IMR-90 (cell line): Measurements from ENCODE around the gene NOC2L. TPM values are rescaled to one million over a fixed set of nuclear protein-coding genes. Genes with fewer than 3 reads are reported as not detected.

Source experiments
- ATAC-seq: fragments of 200-7000 bp; cut with Tn5 transposase; 2 replicates; pipeline ENCODE4 v1.9.1; 2020; ENCODE audit warnings: low read depth, mild to moderate bottlenecking, moderate library complexity
- BruUV-seq: library from RNA; stranded (reverse); fragments of 400-500 nt; replicated peaks from 2 replicates; lab custom pipeline; 2021; lab: Mats Ljungman, UMichigan
- CTCF ChIA-PET: fragments of 300-600 bp; formaldehyde crosslinking; extraction: SDS; loops from one replicate; lab custom pipeline; 2021; ENCODE audit warnings: antibody characterized with exemption; lab: Yijun Ruan, JAX
- POLR2A ChIA-PET: fragments of 300-600 bp; sonication (Branson Sonifier 250); formaldehyde crosslinking; loops from one replicate; lab custom pipeline; 2022; ENCODE audit warnings: antibody characterized with exemption; ENCODE audit not compliant: unreplicated experiment; lab: Charles Lee
- DNase-seq: peaks from one replicate; pipeline ENCODE4 v3.0.0; 2013
- H2AFZ ChIP-seq: replicated peaks from 2 replicates; pipeline ENCODE3; 2013; ENCODE audit warnings: low read length, mild to moderate bottlenecking; ENCODE audit not compliant: poor library complexity
- H2AK5ac ChIP-seq: 2 replicates; pipeline ENCODE4 v1.6.1; 2013; ENCODE audit warnings: low read depth, low read length, inconsistent platforms
- H2AK9ac ChIP-seq: replicated peaks from 2 replicates; pipeline ENCODE3; 2013; ENCODE audit warnings: mild to moderate bottlenecking, low read depth, low read length, moderate library complexity; ENCODE audit not compliant: poor library complexity
- H2BK120ac ChIP-seq: 2 replicates; pipeline ENCODE4 v1.6.1; 2013; ENCODE audit warnings: low read depth, low read length, inconsistent platforms
- H2BK15ac ChIP-seq: 3 replicates; pipeline ENCODE4 v1.6.1; 2013; ENCODE audit warnings: low read depth, low read length, inconsistent platforms
- H2BK20ac ChIP-seq: 2 replicates; pipeline ENCODE4 v1.6.1; 2013; ENCODE audit warnings: low read depth, mild to moderate bottlenecking, inconsistent platforms, low read length, moderate library complexity
- H2BK5ac ChIP-seq: 2 replicates; pipeline ENCODE4 v1.6.1; 2013; ENCODE audit warnings: mild to moderate bottlenecking, low read depth, low read length, inconsistent platforms; ENCODE audit not compliant: poor library complexity, severe bottlenecking
- H3K14ac ChIP-seq: replicated peaks from 2 replicates; pipeline ENCODE4 v1.6.1; 2013; ENCODE audit warnings: low read depth, low read length, inconsistent platforms
- H3K18ac ChIP-seq: 2 replicates; pipeline ENCODE4 v1.6.1; 2013; ENCODE audit warnings: low read depth, low read length, control low read depth
- H3K23ac ChIP-seq: 2 replicates; pipeline ENCODE4 v1.6.1; 2013; ENCODE audit warnings: low read depth, low read length, inconsistent platforms
- H3K27ac ChIP-seq: 2 replicates; pipeline ENCODE4 v1.5.1; 2013; ENCODE audit warnings: mild to moderate bottlenecking, control low read depth, low read length; ENCODE audit not compliant: insufficient read depth
- H3K27me3 ChIP-seq: 2 replicates; pipeline ENCODE4 v1.6.1; 2013; ENCODE audit warnings: low read length; ENCODE audit not compliant: control insufficient read depth, insufficient read depth
- H3K36me3 ChIP-seq: 2 replicates; pipeline ENCODE4 v1.6.1; 2013; ENCODE audit warnings: low read length, mixed read lengths; ENCODE audit not compliant: control insufficient read depth, insufficient read depth
- H3K4ac ChIP-seq: 2 replicates; pipeline ENCODE4 v1.6.1; 2013; ENCODE audit warnings: low read depth, low read length, inconsistent platforms
- H3K4me1 ChIP-seq: 2 replicates; pipeline ENCODE4 v1.6.1; 2013; ENCODE audit warnings: low read length, mixed read lengths; ENCODE audit not compliant: control insufficient read depth, insufficient read depth
- H3K4me2 ChIP-seq: 2 replicates; pipeline ENCODE4 v1.6.1; 2013; ENCODE audit warnings: low read depth, mild to moderate bottlenecking, control low read depth, low read length, moderate library complexity
- H3K4me3 ChIP-seq: 2 replicates; pipeline ENCODE4 v1.5.1; 2013; ENCODE audit warnings: low read depth, mild to moderate bottlenecking, control low read depth, low read length, moderate library complexity; ENCODE audit not compliant: insufficient read depth
- H3K56ac ChIP-seq: 2 replicates; pipeline ENCODE4 v1.6.1; 2013; ENCODE audit warnings: low read length, inconsistent platforms; ENCODE audit not compliant: insufficient read depth; ENCODE audit errors: extremely low read depth
- H3K79me1 ChIP-seq, 2 experiments: 2 replicates each; pipeline ENCODE4 v1.6.1; 2013; ENCODE audit warnings: low read length in 2 of 2, inconsistent platforms in 1 of 2, low read depth in 1 of 2
- H3K9ac ChIP-seq: 2 replicates; pipeline ENCODE4 v1.6.1; 2013; ENCODE audit warnings: low read depth, low read length, control low read depth
- H3K9me1 ChIP-seq: 2 replicates; pipeline ENCODE4 v1.6.1; 2013; ENCODE audit warnings: low read length, inconsistent platforms; ENCODE audit not compliant: insufficient read depth
- H3K9me3 ChIP-seq: 2 replicates; pipeline ENCODE4 v1.6.1; 2013; ENCODE audit warnings: low read length; ENCODE audit not compliant: control insufficient read depth, insufficient read depth
- H4K20me1 ChIP-seq: 2 replicates; pipeline ENCODE4 v1.6.1; 2013; ENCODE audit warnings: low read length, inconsistent platforms; ENCODE audit not compliant: insufficient read depth
- H4K5ac ChIP-seq: 2 replicates; pipeline ENCODE4 v1.6.1; 2013; ENCODE audit warnings: mild to moderate bottlenecking, low read depth, low read length, control low read depth
- H4K8ac ChIP-seq, 2 experiments: 2 replicates each; pipeline ENCODE4 v1.6.1; 2013; ENCODE audit warnings: low read depth in 2 of 2, low read length in 2 of 2, control low read depth in 1 of 2, inconsistent platforms in 1 of 2
- H4K91ac ChIP-seq: 2 replicates; pipeline ENCODE4 v1.6.1; 2013; ENCODE audit warnings: low read depth, low read length, inconsistent platforms; ENCODE audit not compliant: insufficient read depth
- BHLHE40 ChIP-seq: fragments of 150-350 bp; IDR thresholded peaks from 2 replicates; pipeline ENCODE4 v1.6.1; 2016; ENCODE audit warnings: mild to moderate bottlenecking, low read depth, low read length
- CEBPB ChIP-seq: IDR thresholded peaks from 2 replicates; pipeline ENCODE4 v1.6.1; 2012; ENCODE audit warnings: low read depth, low read length, improper control_type of control experiment
- CTCF ChIP-seq: conservative IDR thresholded peaks from 2 replicates; pipeline ENCODE4 v1.5.1; 2012; ENCODE audit warnings: mild to moderate bottlenecking, low read depth, low read length, improper control_type of control experiment
- ELK1 ChIP-seq: fragments of 150-350 bp; IDR thresholded peaks from 2 replicates; pipeline ENCODE4 v1.6.1; 2016; ENCODE audit warnings: low read depth, mild to moderate bottlenecking, low read length, moderate library complexity, borderline replicate concordance
- FOS ChIP-seq: fragments of 150-350 bp; IDR thresholded peaks from 2 replicates; pipeline ENCODE4 v1.6.1; 2016; ENCODE audit warnings: low read depth, low read length
- MAFK ChIP-seq: IDR thresholded peaks from 2 replicates; pipeline ENCODE4 v1.6.1; 2012; ENCODE audit warnings: low read depth, low read length, improper control_type of control experiment
- MXI1 ChIP-seq: IDR thresholded peaks from 2 replicates; pipeline ENCODE4 v1.6.1; 2012; ENCODE audit warnings: low read depth, mild to moderate bottlenecking, low read length, moderate library complexity, borderline replicate concordance
- POLR2A ChIP-seq: IDR thresholded peaks from 2 replicates; pipeline ENCODE4 v1.6.1; 2012; ENCODE audit warnings: mild to moderate bottlenecking, low read depth, low read length
- RAD21 ChIP-seq: IDR thresholded peaks from 2 replicates; pipeline ENCODE4 v1.6.1; 2012; ENCODE audit warnings: low read length, improper control_type of control experiment
- RCOR1 ChIP-seq: IDR thresholded peaks from 2 replicates; pipeline ENCODE4 v1.6.1; 2012; ENCODE audit warnings: mild to moderate bottlenecking, low read length, improper control_type of control experiment; ENCODE audit not compliant: insufficient replicate concordance
- SMC3 ChIP-seq: fragments of 150-350 bp; IDR thresholded peaks from 2 replicates; pipeline ENCODE4 v1.6.1; 2016; ENCODE audit warnings: low read depth, mild to moderate bottlenecking, antibody characterized with exemption, low read length, moderate library complexity
- USF2 ChIP-seq: fragments of 150-350 bp; IDR thresholded peaks from 2 replicates; pipeline ENCODE4 v1.6.1; 2017; ENCODE audit warnings: mild to moderate bottlenecking, antibody characterized with exemption, low read length, low read depth
- WGBS, 2 experiments: methylation state at CpG; one replicate each; pipeline versions ENCODE4 v1.1.5 to v1.1.7; 2013; ENCODE audit warnings: missing lambda C conversion rate in 2 of 2; ENCODE audit not compliant: insufficient read length in 1 of 2; ENCODE audit errors: extremely low coverage in 2 of 2; 5-methylcytosine and 5-hydroxymethylcytosine counted together
- dilution Hi-C: fragments of 300-500 bp; cut with HindIII; formaldehyde crosslinking; loops from one replicate; pipeline ENCODE4 v1.14.3; 2018; ENCODE audit warnings: low sequenced_read_pairs; ENCODE audit not compliant: unreplicated experiment
- in situ Hi-C: fragments of 300-500 bp; cut with MboI; formaldehyde crosslinking; loops from 3 replicates; pipeline ENCODE4 v1.14.3; 2019; ENCODE audit warnings: low sequenced_read_pairs, inconsistent platforms, mixed read lengths
- intact Hi-C: fragments of 100-400 bp; cut with micrococcal nuclease; formaldehyde crosslinking; loops from 2 replicates; pipeline ENCODE4 v1.10.0; 2022
- polyA plus RNA-seq, 3 experiments: library from polyadenylated mRNA; depleted of rRNA; stranded (reverse); fragments of >200 nt; gene quantifications; 2 replicates each; pipeline ENCODE4 v1.2.3, GENCODE V29; 2012; ENCODE audit warnings: low replicate concordance in 1 of 3
- total RNA-seq: library from RNA; depleted of rRNA; stranded (reverse); fragments of >200 nt; gene quantifications from 2 replicates; pipeline ENCODE4 v1.2.3, GENCODE V29; 2012

The NOC2L gene
- total and polyA plus RNA-seq, 2 of the 4 experiments (the other 2 are of a cell fraction) = 74.2 to 106 TPM

GRCh38 chr1:1001057-1001783 is 42.2 kb upstream of the NOC2L start:
- H3K27ac ChIP-seq = peak overlapping the region; percentile 1; the same call in 1 of the 2 replicates
- BruUV-seq = no TSS peak

More at GRCh38 chr1:1001057-1001783, 42.2 kb upstream of the NOC2L start:
- intact Hi-C loops (loop anchor here (5.0 kb wide), 1 partner anchor 56 kb away; no protein-coding TSS in a partner anchor), dilution Hi-C loops (no loop called here), in situ Hi-C loops (no loop called here)
- peaks cover 9 to 35% of the 10 kb centered on the region in 2 experiments; a peak in 3 of 4 replicates for H3K79me1 ChIP-seq
- DNase-seq = no peak
- H2AK9ac ChIP-seq = peak overlapping the region; percentile 95
- H3K23ac ChIP-seq = peak overlapping the region; percentile 24; the same call in 1 of the 2 replicates
- no peak overlapping the region for H2BK5ac ChIP-seq
- H3K9me1 ChIP-seq = no peaks in the 10 kb centered on the region
- H2BK15ac ChIP-seq = no peak overlapping the region; the same call in 2 of the 3 replicates
- H3K9me3 ChIP-seq = no peaks in the 10 kb centered on the region
- H3K56ac ChIP-seq = no peak overlapping the region; the same call in 1 of the 2 replicates
- TF ChIP-seq BHLHE40 = no peak
- TF ChIP-seq POLR2A = no peak
- no peak for TF ChIP-seq CTCF
- no peak for TF ChIP-seq MXI1
- no peak for TF ChIP-seq FOS
- no peak for TF ChIP-seq RCOR1
- TF ChIP-seq CEBPB = no peak
- no peak for TF ChIP-seq USF2
- TF ChIP-seq SMC3 = no peak
- no peak for TF ChIP-seq ELK1
- TF ChIP-seq MAFK = no peak
- TF ChIP-seq RAD21 = no peak
- peak overlapping the region; percentile 46 for H2AK5ac ChIP-seq
- peaks cover 4% of the 10 kb centered on the region for H4K20me1 ChIP-seq
- ATAC-seq = no peak
- peak overlapping the region; percentile 51 to 85 for H4K8ac ChIP-seq
- H3K4me1 ChIP-seq = peaks cover 12% of the 10 kb centered on the region
- H3K4me3 ChIP-seq = peak overlapping the region; percentile 59
- peak overlapping the region; percentile 18; the same call in 1 of the 2 replicates for H3K9ac ChIP-seq
- peak overlapping the region; percentile 69 for H4K91ac ChIP-seq
- peak overlapping the region; percentile 68 for H3K4me2 ChIP-seq
- peak overlapping the region; percentile 89 for H2AFZ ChIP-seq
- no peaks in the 10 kb centered on the region for H3K27me3 ChIP-seq
- ChIA-PET CTCF (interaction anchor here (1.0 to 1.6 kb wide), 2 partner anchors 12 to 18 kb away, joined by 3 to 4 read pairs; partner anchors contain the start of gene ISG15), POLR2A (no interaction called here)
- H3K4ac ChIP-seq = peak overlapping the region; percentile 88
- no peak overlapping the region for H2BK120ac ChIP-seq
- 0 out of 2 replicates have a peak overlapping the region, but pooled peaks have one; percentile 2 for H4K5ac ChIP-seq
- H3K18ac ChIP-seq = no peak overlapping the region
- H2BK20ac ChIP-seq = no peak overlapping the region
- no peaks in the 10 kb centered on the region for H3K36me3 ChIP-seq
- peak overlapping the region; percentile 44; the same call in 1 of the 2 replicates for H3K14ac ChIP-seq
- 3% methylated on average over 27 of the region's 58 CpGs; no CpG with 5 or more reads in 1 of the 2 experiments for WGBS, 2 experiments
